ENCODE data around the gene KRT40. TPM values are rescaled to one million over a fixed set of nuclear protein-coding genes. Genes with fewer than 3 reads are reported as not detected.

Gene KRT40
- total and polyA plus RNA-seq, 4 donors, result not detected

GRCh38 chr17:40950176-40950575 is 34.0 kb downstream of the KRT40 start:
- H3K27ac ChIP-seq (ENCODE audit: low read depth in 1 of 2, low read length in 2 of 2), result no peak overlapping the region
- H3K9ac ChIP-seq (ENCODE audit: low read depth in 1 of 2, low read length in 2 of 2), result no peak overlapping the region
- no peak overlapping the region for H3K4me3 ChIP-seq (ENCODE audit: low read depth in 1 of 3, low read length in 3 of 3)
- TF ChIP-seq FOXA2 (IDR thresholded peaks at IDR 0.05) (no peak), TAF1 (conservative IDR thresholded peaks at IDR 0.05) (no peak), YY1 (IDR thresholded peaks at IDR 0.05) (no peak), SP1 (IDR thresholded peaks at IDR 0.05) (no peak), FOXA1 (IDR thresholded peaks at IDR 0.05) (no peak), GABPA (IDR thresholded peaks at IDR 0.05 in 1 of 2, conservative IDR thresholded peaks at IDR 0.05 in 1 of 2) (no peak), RXRA (IDR thresholded peaks at IDR 0.05) (no peak), HNF4A (conservative IDR thresholded peaks at IDR 0.05) (no peak), MAX (IDR thresholded peaks at IDR 0.05) (no peak), HNF4G (IDR thresholded peaks at IDR 0.05) (no peak), RAD21 (IDR thresholded peaks at IDR 0.05) (no peak), JUND (IDR thresholded peaks at IDR 0.05) (no peak), ZBTB33 (IDR thresholded peaks at IDR 0.05) (no peak), ATF3 (IDR thresholded peaks at IDR 0.05) (no peak), REST (IDR thresholded peaks at IDR 0.05) (no peak), NR2F2 (IDR thresholded peaks at IDR 0.05) (no peak), CTCF (IDR thresholded peaks at IDR 0.05; ENCODE audit: low read depth, low read length, missing input control) (no peak)
- H3K4me1 ChIP-seq (ENCODE audit: control insufficient read depth in 4 of 4, insufficient read depth in 4 of 4, low read length in 3 of 4), result no peaks in the 10 kb centered on the region
- DNase-seq (ENCODE audit: low spot score), result no peak
- peaks cover 0 to 13% (median 4%) of the 10 kb centered on the region in 4 donors for H3K27me3 ChIP-seq (ENCODE audit: control insufficient read depth in 4 of 4, insufficient read depth in 4 of 4, low read length in 3 of 4)
- no peaks in the 10 kb centered on the region for H3K36me3 ChIP-seq (ENCODE audit: control insufficient read depth in 4 of 4, insufficient read depth in 3 of 4, low read depth in 1 of 4, low read length in 3 of 4)
- WGBS, result 84% methylated on average over 7 of the region's 7 CpGs
- H3K9me3 ChIP-seq (ENCODE audit: control insufficient read depth in 4 of 4, low read length in 3 of 4), result no peaks in the 10 kb centered on the region

- no peak for DNase-seq (ENCODE audit: low spot score)
- 20% methylated on average over 10 of the region's 10 CpGs for WGBS
- H3K4me1 ChIP-seq (ENCODE audit: control insufficient read depth in 4 of 4, insufficient read depth in 4 of 4, low read length in 3 of 4), result no peaks in the 10 kb centered on the region
- no peak overlapping the region for H3K9ac ChIP-seq (ENCODE audit: low read depth in 1 of 2, low read length in 2 of 2)
- peaks cover 0 to 13% (median 4%) of the 10 kb centered on the region in 4 donors for H3K27me3 ChIP-seq (ENCODE audit: control insufficient read depth in 4 of 4, insufficient read depth in 4 of 4, low read length in 3 of 4)
- no peaks in the 10 kb centered on the region for H3K36me3 ChIP-seq (ENCODE audit: control insufficient read depth in 4 of 4, insufficient read depth in 3 of 4, low read depth in 1 of 4, low read length in 3 of 4)
- H3K9me3 ChIP-seq (ENCODE audit: control insufficient read depth in 4 of 4, low read length in 3 of 4), result no peaks in the 10 kb centered on the region
- no peak overlapping the region for H3K27ac ChIP-seq (ENCODE audit: low read depth in 1 of 2, low read length in 2 of 2)
- no peak overlapping the region for H3K4me3 ChIP-seq (ENCODE audit: low read depth in 1 of 3, low read length in 3 of 3)
- TF ChIP-seq HNF4A (conservative IDR thresholded peaks at IDR 0.05) (no peak), EGR1 (IDR thresholded peaks at IDR 0.05; ENCODE audit: low read depth in 2 of 2) (no peak), ZBTB33 (IDR thresholded peaks at IDR 0.05) (no peak), MAX (IDR thresholded peaks at IDR 0.05) (no peak), ATF3 (IDR thresholded peaks at IDR 0.05) (no peak), TAF1 (conservative IDR thresholded peaks at IDR 0.05) (no peak), GABPA (IDR thresholded peaks at IDR 0.05 in 1 of 2, conservative IDR thresholded peaks at IDR 0.05 in 1 of 2) (no peak), JUND (IDR thresholded peaks at IDR 0.05) (no peak), FOXA1 (IDR thresholded peaks at IDR 0.05) (no peak), NR2F2 (IDR thresholded peaks at IDR 0.05) (no peak), CTCF (IDR thresholded peaks at IDR 0.05; ENCODE audit: low read depth, low read length, missing input control) (no peak), HNF4G (IDR thresholded peaks at IDR 0.05) (no peak), RAD21 (IDR thresholded peaks at IDR 0.05) (no peak), FOXA2 (IDR thresholded peaks at IDR 0.05) (no peak)
These were observed 34.7 kb downstream of the KRT40 start for GRCh38 chr17:40949418-40949817.

Data from liver (tissue), 9 donors.